ENCODE measurements around the gene TAS1R2. TPM values are rescaled to one million over a fixed set of nuclear protein-coding genes. Genes with fewer than 3 reads are reported as not detected.

Gene TAS1R2
- total RNA-seq, 1 experiment from 2014 or later = not detected

GRCh38 chr1:18798946-18799345 lies 60.5 kb downstream of the TAS1R2 start:
- no peak overlapping the region for H3T11ph ChIP-seq (ENCODE audit: low read length)
- H2BK5ac ChIP-seq (ENCODE audit: insufficient read length, low read length) = no peak overlapping the region
- H4K91ac ChIP-seq (ENCODE audit: insufficient read length, low read depth, low read length) = no peak overlapping the region
- no peaks in the 10 kb centered on the region for H3K79me2 ChIP-seq (ENCODE audit: insufficient read depth, low read length)
- no peak overlapping the region for H3K27ac ChIP-seq (ENCODE audit: insufficient read length, low read depth, low read length)
- no peak for TF ChIP-seq CTCF (conservative IDR thresholded peaks at IDR 0.05)
- H3K27ac Mint-ChIP-seq = no peak overlapping the region; a peak in 1 of 7 replicates
- no peak overlapping the region for H3K18ac ChIP-seq (ENCODE audit: insufficient read length, low read depth, low read length)
- H3K36me3 Mint-ChIP-seq (ENCODE audit: insufficient read depth in 1 of 3, low read depth in 3 of 3) = no peaks in the 10 kb centered on the region
- H3K4me2 ChIP-seq (ENCODE audit: insufficient read depth, insufficient read length, low read length) = no peak overlapping the region
- no peaks in the 10 kb centered on the region; the same call in 1 of the 2 replicates for H3K4me1 ChIP-seq (ENCODE audit: insufficient read depth, low read length)
- H2BK20ac ChIP-seq (ENCODE audit: low read depth, low read length, poor library complexity, severe bottlenecking) = no peak overlapping the region
- peaks cover 20 to 34% of the 10 kb centered on the region in 2 experiments for H3K4me1 Mint-ChIP-seq
- H2AFZ ChIP-seq (ENCODE audit: low read length) = no peak overlapping the region
- H3K9me3 Mint-ChIP-seq = no peaks in the 10 kb centered on the region
- no peak overlapping the region for H3K4ac ChIP-seq (ENCODE audit: low read depth, low read length)
- no peaks in the 10 kb centered on the region for H3K9me3 ChIP-seq (ENCODE audit: control insufficient read depth, low read depth, low read length)
- no peak overlapping the region for H4K5ac ChIP-seq (ENCODE audit: insufficient read length, low read depth, low read length)
- H4K8ac ChIP-seq (replicated peaks; ENCODE audit: insufficient read length, low read depth, low read length) = no peak overlapping the region
- no peak overlapping the region for H3K4me3 Mint-ChIP-seq
- no peaks in the 10 kb centered on the region for H4K20me1 ChIP-seq (ENCODE audit: control insufficient read depth, insufficient read depth, insufficient read length)
- H3K27me3 ChIP-seq (ENCODE audit: insufficient read depth, low read length) = no peaks in the 10 kb centered on the region
- H2AK5ac ChIP-seq (ENCODE audit: insufficient read length, low read length) = no peak overlapping the region
- peaks cover 8% of the 10 kb centered on the region for H3K27me3 Mint-ChIP-seq (ENCODE audit: low read depth)
- no CpG with 5 or more reads among the region's 6 CpGs for WGBS (ENCODE audit: extremely low coverage, insufficient read length, low lambda C conversion rate)
- H3K79me1 ChIP-seq (ENCODE audit: insufficient read depth, low read depth, low read length, poor library complexity, severe bottlenecking) = no peaks in the 10 kb centered on the region
- H2BK12ac ChIP-seq (ENCODE audit: insufficient read length, low read depth, low read length) = no peak overlapping the region
- no peak overlapping the region for H3K9ac ChIP-seq (ENCODE audit: extremely low read depth, insufficient read length, low read length)
- H2BK15ac ChIP-seq (ENCODE audit: low read depth, low read length) = no peak overlapping the region
- no peaks in the 10 kb centered on the region for H3K23me2 ChIP-seq (ENCODE audit: insufficient read length, low read depth, low read length, poor library complexity, severe bottlenecking)
- no peak for DNase-seq
- no peak overlapping the region for H3K14ac ChIP-seq (ENCODE audit: insufficient read depth, low read length)
- H3K23ac ChIP-seq (ENCODE audit: insufficient read length, low read depth, low read length) = no peak overlapping the region
- no peak overlapping the region for H3K56ac ChIP-seq (ENCODE audit: insufficient read length, low read depth, low read length)
- H2BK120ac ChIP-seq (ENCODE audit: low read depth, low read length, poor library complexity, severe bottlenecking) = no peak overlapping the region

Data from H9 (cell line).